Measurements from ENCODE around the gene DZIP1.

DNA sequence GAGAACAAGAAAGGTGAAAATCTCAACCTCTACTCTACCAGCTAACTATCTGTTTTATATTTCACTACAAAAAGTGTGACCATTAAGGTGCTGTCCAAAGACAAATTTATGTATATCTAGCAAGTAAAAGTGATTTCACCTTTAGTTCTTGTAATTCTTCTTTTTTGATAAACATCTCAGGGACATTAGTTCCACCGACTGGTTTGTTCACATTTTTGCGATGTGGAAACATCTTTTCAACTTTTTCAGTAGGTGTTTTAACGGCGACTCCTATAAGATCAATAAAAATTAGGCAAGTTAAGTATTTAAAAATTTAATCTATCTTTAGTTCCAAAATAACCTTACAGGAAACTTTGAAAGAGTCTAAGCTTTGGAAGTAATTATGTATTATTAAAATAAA is 58.6 kb downstream of the DZIP1 start:
- TF ChIP-seq CTCF (IDR thresholded peaks at IDR 0.05) (no peak), POLR2A (IDR thresholded peaks at IDR 0.05) (no peak)
